HG03139 (cell line): Measurements from ENCODE around the gene CBLB.
A peak's percentile ranks its signal among the peaks of the same experiment; 100 is the strongest.

Experiments used
- ATAC-seq: cut with Tn5 transposase; IDR thresholded peaks from one replicate; pipeline ENCODE4 v1.9.1; 2021; ENCODE audit not compliant: unreplicated experiment

The CBLB gene

GRCh38 chr3:105847865-105848264 is 20.9 kb downstream of the CBLB start:
- ATAC-seq, result no peak

- no peak for ATAC-seq
Observed at GRCh38 chr3:105847452-105847851, 21.4 kb downstream of the CBLB start.

GRCh38 chr3:105846809-105847208 is 22.0 kb downstream of the CBLB start:
- no peak for ATAC-seq

- ATAC-seq, result no peak
Observed at GRCh38 chr3:105845488-105845887, 23.3 kb downstream of the CBLB start.

- no peak for ATAC-seq
Observed at GRCh38 chr3:105844704-105845103, 24.1 kb downstream of the CBLB start.

GRCh38 chr3:105843994-105844393 is 24.8 kb downstream of the CBLB start:
- ATAC-seq, result no peak

- ATAC-seq, result no peak
Observed at GRCh38 chr3:105842943-105843342, 25.9 kb downstream of the CBLB start.

GRCh38 chr3:105842449-105842848 is 26.4 kb downstream of the CBLB start:
- no peak for ATAC-seq

- no peak for ATAC-seq
Observed at GRCh38 chr3:105837947-105838346, 30.9 kb downstream of the CBLB start.

- ATAC-seq, result peak; percentile 94
Observed at GRCh38 chr3:105837143-105837740, 31.6 kb downstream of the CBLB start.

GRCh38 chr3:105836533-105836932 is 32.3 kb downstream of the CBLB start:
- no peak for ATAC-seq

- no peak for ATAC-seq
Observed at GRCh38 chr3:105835606-105836005, 33.2 kb downstream of the CBLB start.

- no peak for ATAC-seq
Observed at GRCh38 chr3:105834768-105835167, 34.0 kb downstream of the CBLB start.

GRCh38 chr3:105832644-105833043 is 36.2 kb downstream of the CBLB start:
- ATAC-seq, result no peak

- no peak for ATAC-seq
Observed at GRCh38 chr3:105830836-105831235, 38.0 kb downstream of the CBLB start.

GRCh38 chr3:105829871-105830622 is 38.8 kb downstream of the CBLB start:
- ATAC-seq, result no peak

- no peak for ATAC-seq
Observed at GRCh38 chr3:105829229-105829628, 39.6 kb downstream of the CBLB start.

GRCh38 chr3:105828703-105829102 is 40.1 kb downstream of the CBLB start:
- ATAC-seq, result no peak

GRCh38 chr3:105827959-105828358 is 40.9 kb downstream of the CBLB start:
- ATAC-seq, result no peak

GRCh38 chr3:105826778-105827634 is 41.8 kb downstream of the CBLB start:
- no peak for ATAC-seq

- ATAC-seq, result no peak
Observed at GRCh38 chr3:105824129-105824528, 44.7 kb downstream of the CBLB start.
